ENCODE results near the gene MGMT.

The MGMT gene

DNA sequence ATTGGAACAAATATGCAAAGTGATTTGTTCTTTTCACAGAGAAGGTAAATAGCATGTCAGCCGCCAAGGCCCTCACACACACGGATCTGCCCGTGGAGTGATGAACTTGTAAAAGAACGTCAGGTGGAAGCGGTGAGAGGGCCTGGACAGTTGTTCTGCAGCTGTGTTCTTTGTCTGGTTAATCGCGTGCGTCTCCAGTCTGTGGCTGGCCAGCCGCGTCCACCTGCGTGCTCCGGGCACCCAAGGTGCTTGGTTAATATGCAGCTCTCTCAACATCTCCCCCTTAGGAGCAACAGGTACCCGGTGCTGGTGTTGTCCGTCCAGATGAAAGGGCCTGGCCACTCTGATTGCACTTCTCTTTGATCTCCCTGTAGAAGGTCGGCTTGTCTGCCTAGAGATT, 162.9 kb downstream of the MGMT start:
- no peak for DNase-seq

DNA sequence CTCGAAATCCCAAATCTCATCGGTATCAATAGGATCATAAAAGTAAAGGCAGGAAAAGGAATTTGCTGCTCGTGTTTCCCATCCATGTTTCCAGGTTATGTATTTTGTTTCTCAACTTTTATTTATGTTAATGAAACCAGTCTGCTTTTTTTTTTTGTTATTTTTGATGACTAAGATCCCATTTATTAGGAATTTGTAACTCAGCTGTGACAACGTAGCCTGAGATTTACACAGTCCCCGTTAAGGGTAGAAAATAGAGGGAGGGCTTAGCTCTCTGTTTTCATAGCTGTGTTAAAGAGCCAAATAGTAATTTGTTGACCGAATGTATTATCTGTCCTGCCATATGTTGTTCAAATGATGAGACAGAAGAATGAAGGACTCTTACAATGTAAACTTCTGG, 164.0 kb downstream of the MGMT start:
- no peak for DNase-seq

DNA sequence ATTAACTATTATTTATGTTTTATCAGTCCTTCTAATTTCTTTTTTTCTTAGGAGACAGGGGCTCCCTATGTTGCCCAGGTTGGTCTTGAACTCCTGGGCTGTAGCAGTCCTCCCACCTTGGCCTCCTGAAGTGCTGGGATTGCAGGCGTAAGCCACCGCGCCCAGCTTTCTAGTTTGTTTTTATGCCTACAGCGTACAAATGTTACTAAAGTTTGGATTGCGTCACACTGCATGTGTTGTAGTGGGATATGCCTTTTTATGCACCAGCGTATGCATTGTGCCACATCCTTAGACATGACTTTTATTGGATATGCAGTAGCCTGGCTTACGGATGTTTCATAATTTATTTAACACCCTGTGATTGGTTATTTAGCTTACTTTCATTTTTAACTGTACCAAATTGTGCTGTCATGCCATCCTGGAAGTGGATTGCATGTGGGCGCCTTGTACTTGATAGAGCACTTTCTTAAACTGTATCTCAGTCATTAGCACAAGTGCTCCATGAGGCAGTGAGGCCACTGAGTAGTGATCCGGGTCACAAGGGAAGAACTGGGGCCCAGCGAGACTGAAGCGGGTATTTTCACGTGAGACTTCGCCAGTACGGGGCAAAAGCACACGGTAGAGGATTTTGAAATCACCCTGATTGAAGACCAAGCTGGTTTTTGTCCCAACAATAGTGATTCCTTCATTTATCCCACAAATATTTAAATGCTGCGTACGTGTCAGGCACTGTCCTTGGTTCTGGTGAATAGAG, 165.0 kb downstream of the MGMT start:
- DNase-seq, result no peak

DNA sequence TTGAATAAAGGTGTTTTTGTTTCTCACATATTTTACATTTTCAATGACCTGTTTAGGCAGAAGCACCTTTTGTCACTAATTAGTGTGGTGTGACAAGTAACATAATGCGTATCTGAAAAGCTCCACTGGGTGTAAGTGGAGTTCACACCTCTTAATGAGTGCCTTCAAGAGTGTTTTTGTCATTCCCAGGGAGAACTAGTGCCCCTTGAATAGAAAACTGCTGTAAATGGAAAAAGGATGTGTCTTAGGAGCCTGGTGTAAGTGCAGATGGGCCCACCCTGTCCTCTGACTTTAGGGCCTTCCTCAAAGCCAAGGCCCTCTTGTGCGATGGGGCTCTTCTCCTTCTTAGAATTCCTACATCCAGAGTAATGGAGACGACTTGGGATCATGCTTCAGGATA, 170.0 kb downstream of the MGMT start:
- DNase-seq, result no peak

DNA sequence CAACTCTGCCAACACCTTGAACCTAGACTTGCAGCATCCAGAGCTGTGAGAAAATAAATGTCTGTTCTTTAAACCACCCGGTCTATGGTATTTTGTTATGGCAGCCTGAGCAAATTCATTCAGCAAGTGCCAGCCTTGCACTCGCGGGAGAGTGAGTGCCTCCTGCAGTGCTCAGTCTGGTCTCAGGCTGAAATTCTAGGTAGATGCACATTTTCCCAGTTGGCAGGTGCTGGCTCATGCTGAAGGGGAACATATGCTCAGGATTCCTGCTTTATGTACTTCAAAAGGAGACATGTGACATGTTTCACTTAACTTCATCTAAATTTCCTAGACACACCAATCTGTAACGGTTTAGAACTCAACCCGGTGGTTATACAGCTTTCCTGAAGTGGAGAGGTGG, 170.8 kb downstream of the MGMT start:
- no peak for DNase-seq

DNA sequence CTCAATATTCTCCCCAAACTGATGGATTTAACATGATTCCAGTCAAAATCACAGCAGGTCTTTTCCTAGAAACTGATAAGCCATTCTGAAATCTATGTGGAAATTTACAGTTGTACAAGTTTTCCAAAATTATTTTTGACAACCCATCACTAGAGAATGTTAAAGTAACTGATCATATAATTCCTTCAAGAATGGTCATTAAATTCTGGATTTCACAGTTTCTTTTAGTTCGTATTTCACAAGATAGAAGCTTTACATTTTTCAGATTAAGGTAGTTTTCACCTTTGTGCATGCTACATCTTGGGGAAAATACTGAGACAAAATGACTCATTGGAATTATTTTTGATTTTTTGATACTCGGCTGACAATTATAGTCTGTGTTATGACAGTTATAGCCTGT, 174.3 kb downstream of the MGMT start:
- DNase-seq, result no peak

DNA sequence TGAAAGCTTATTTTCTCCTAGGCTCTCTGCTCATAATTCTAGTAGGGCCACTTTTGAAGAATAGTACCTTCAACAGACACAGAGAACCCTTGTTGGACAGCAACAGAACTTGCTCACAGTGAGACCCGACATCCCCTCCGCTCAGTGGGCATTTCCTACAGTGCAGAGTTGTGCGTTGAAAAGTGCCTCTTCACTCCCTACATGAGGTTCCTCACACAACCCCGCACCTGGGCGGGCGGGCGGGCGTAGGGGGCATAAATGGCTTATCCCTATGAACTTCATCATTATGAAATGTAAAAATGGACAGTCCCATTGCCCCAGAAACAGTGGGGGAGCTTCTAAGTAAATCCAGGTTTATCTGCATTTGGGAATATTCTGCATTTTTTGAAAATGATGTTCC, 174.9 kb downstream of the MGMT start:
- DNase-seq, result no peak

DNA sequence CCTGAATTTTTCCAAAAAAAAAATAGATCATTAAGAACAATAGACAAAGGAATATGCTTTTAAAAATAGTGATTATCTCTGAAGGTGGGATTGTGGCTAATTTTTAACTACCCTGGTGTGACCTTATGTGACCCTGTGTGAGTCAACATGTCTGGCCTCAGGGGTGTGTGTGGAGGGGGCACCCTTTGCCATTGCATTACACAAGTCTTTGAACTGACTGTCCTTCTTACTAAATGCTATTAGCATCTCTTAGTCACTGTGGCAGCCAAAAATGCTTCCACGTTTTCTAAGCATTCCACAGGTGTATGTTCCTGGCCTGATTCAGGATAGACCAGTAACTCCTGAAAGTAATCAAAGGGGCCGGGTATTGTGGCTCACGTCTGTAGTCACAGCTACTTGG, 175.4 kb downstream of the MGMT start:
- no peak for DNase-seq

DNA sequence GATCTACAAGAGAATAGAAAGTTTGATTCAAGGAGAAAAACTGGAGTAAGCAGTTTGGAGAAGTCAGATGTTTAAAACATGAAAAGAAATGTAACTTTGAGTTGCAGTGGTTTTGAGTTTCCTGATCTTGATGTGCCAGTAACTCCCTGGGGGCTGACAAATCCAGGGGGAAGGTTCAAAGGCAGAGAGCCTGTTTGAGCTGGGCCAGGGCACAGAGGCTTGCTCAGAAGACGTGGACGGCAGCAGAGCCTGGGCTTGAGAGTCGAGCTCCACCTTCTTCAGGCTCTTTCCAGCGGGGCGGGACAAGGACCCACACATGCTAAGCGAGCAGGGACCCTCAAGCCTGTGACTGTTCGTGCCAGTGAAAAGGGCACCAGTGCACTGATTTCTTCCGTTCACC, 176.2 kb downstream of the MGMT start:
- DNase-seq, result no peak

DNA sequence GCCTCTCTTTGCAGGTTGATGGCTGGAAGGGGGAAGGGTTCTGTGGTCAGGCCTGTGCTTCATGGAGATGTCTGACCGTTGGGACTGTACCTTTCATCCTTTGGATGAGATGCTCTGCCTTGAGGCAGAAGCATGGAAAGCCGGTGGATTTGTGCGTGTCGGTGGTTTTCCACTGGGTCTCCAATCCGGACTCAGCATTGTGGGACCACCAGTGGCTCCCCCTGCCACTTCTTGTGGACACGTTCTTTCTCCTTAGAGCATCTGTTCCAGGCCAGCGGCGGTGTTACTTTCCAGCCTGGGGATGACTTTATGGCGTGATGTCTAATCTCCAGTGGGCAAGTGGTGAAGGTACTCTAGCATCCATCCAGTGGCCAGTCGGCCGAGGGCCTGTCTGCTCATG, 178.4 kb downstream of the MGMT start:
- DNase-seq, result no peak

DNA sequence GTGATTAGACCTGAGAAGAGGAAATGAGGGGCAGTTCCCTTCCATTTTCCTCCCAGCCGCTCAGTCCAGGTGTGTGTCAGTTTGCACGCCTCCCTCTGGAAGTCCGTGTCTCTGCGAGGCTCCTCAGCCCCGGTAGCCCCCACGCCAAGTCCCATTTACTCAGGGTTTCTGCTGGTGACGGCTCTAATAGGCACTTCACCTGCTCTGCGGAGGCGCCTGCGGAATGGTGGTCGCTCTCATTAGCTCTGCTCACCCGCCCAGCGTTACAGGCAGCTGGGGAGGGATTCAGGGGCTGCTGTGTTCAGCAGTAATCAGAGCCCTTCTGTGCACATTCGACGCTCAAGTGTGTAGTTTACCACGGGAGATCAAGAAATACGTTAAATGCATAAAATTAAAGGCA, 179.9 kb downstream of the MGMT start:
- no peak for DNase-seq

DNA sequence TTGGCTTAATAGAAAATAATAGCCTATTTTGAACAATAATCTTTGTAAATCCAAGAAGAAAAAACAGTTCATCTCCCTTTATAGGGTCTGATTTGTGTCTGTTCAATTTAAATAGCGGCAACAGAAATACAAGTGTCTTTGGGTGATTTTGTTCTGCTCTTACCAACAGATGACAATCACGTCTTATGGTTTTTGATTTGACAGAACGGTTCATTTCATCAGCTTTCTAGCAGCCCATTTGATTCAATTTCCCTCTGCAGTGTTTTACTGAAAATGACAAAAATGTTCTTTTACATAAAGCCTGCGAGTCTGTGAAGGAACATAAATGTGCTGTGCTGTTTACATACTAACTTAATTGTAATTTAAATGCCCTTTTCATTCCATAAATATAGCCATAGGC, 180.5 kb downstream of the MGMT start:
- DNase-seq, result no peak

DNA sequence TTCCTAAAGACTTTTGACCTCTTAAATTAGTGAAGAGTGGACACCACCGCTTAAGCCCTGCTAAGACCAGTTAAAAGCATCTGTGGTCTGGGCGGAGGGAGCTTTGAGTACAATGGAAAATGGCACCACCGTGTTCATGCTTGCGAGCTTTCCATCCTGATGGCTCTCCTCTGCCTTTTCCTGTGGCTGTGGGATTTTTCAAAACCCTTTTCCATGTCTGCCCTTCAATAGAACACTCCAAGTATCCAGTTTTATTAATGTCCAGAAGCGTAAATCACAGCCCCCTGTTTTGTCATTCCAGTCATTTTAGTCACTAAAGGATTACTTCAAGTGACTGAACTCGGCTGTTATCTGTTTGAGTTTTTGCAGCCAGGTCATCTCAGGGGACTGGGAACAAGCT, 181.8 kb downstream of the MGMT start:
- no peak for DNase-seq

DNA sequence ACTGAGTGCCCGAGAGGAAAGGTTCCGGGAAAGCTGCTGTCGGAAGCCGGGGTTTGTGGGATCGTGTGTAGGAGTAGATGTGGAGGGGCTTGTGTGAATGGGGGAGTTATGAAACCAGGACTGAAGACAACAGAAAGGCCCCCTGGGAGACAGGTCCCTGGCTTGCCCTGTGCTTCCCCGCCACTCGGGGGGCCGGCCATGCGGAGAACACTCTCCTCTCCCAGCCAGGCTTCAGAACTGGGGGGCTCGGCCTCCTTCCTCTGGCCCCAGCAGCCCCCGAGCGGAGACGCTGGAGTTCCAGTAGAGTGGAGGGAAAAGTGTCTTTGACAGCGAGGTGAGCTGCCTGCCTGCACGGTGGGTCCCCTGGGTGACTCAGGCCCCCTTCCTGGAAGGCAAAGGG, 185.0 kb downstream of the MGMT start:
- no peak for DNase-seq

DNA sequence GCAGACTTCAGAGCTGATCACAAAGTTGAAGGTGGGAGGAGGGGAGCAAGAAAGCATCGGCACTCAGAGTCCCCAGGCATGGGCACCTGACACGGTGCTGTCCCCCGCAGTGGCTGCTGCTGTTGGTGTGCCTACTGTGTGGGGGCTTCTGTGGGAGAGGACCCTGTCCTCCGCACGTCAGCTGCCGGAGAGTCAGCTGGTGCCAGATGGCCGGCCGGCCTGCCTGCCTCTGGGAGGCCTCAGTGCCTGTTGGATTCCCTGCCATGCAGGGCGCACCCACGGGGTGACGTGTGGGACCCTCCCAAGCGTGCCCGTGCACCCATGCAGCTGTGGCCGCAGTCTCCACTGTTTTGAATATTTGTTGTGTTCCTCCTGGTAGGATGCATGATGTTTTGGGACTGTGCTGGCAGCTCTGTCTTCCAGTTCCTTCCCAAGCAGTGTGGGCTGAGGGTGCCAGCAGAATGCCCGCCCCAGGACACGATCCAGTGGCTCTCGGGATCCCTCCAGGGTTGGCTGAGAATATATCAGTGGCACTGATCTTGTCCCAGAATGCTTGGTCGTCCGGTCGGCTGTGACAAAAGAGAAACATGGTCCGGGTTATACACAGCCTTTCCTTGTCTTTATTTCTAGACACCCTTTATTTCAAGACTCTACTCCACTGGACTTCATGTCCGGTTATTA, 185.6 kb downstream of the MGMT start:
- no peak for DNase-seq

DNA sequence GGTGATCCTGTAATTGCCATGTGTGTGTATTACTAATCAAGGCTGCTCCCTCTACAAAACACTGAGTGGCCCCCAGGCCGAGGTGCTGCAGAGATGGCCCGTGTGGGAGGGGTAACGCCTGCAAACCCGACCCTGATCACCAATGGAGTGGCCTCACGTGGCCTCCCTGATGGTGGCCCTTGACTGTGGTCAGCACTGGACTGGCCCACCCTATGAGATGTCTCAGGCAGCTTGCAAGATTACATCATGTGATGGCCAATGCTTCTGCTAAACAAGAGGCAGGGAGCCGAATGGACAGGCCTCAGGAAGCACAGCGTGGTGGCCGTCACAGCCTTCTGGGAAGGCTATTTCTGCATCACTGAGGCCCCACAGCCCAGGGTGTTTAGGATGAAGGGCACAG, 186.4 kb downstream of the MGMT start:
- DNase-seq, result no peak

DNA sequence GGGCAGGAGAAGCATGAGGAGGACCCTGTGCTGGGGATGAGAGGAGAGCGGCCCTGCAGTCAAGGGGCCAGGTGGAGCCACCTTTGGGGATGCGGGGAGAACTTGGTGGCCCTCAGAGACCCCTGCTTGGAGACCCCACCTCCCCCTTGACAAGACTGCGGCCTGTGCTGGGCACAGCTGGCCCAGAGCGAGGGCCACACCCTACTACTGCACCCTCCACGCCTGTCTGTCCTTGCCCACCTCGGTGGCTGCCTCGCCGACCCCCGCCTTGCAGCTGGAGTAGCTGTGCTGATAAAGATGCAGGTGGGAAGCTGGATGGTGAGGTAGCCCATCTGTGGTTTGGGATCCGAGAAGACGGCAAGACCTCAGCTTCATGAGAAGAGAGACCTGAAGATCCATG, 186.8 kb downstream of the MGMT start:
- DNase-seq, result no peak

DNA sequence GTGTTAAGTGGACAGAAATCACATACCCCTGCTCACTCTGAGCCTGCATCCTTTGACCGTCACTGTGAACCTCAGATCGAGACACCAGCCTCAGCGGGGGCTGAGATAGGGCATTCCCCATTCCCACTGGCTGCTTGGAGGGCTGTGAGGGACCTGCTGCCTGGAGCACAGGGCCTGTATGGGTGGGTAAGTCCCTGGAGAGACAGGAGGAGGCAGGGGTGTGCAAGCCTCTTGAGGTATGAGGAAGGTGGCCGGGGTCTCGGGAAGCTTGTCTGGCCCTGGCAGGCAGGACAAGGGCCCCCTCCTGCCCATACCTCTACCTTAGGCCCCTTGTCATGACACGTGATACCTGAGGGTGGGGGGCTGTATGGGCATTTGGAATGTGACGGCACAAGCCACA, 187.4 kb downstream of the MGMT start:
- DNase-seq, result no peak

DNA sequence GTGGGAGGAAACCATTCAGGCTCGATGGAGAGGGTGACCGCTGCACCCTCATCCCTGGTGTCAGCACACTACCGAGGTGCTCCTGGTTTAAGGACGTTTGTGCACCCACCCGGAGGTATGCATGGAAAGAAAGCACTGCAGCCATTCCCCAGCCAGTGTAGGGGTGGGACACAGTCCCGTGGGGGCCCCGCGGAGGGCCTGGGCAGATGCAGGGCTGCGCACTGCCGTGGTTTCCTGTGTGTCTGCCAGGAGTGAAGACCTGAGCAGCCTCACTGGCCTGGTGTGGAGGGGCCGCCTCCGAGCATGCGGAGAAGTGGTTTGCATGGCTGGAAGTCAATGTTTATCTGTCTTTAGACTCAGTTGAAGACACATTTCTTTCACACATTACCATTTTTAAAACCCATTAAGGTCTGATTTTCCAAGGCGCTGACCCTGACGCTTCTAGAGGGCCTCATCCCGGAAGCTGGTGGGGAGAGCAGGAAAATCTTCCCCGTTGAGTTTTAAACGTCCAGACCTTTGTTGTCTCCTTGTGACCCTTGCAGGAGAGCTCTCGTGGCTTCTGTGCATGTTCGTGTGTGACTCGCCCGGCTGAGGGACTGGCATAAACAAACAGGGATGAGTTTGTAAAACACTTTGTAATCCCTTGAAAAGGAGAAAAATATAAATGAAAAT, 188.1 kb downstream of the MGMT start:
- DNase-seq, result no peak

DNA sequence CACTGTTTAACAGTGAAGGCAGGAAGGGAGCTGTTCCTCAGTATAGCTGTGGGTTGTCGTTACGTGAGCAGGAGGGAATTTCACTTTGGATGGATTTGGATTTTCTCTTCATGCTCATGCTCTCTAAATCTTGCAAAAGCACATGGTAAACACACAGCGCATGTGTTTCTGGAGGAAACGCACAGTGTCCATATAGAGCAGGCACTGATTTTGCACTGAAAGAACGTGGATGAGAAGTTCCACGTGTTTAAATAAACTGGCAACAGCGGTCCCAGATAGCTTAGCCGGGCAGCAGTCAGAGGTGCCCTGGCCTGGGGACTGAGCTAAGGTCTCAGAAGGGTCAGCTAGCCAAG, 188.6 kb downstream of the MGMT start:
- no peak for DNase-seq

DNA sequence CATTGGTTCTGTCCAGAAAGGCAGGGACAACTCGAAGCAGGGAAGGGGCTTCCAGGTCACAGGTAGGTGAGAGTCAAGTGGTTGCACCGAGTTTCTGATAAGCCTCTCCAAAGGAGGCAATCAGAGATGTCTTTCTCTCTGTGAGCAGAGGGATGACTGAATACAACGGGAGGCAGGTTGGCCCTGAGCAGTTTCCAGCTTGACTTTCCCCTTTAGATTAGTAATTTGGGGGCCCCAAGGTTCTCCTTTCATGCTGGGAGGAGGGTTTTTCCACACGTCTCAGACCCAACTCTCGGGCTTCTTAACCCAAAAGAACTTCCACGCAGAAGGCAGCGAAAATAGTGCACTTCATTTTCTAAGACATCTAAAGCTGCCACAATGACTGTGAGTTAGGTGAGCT, 189.6 kb downstream of the MGMT start:
- DNase-seq, result no peak

DNA sequence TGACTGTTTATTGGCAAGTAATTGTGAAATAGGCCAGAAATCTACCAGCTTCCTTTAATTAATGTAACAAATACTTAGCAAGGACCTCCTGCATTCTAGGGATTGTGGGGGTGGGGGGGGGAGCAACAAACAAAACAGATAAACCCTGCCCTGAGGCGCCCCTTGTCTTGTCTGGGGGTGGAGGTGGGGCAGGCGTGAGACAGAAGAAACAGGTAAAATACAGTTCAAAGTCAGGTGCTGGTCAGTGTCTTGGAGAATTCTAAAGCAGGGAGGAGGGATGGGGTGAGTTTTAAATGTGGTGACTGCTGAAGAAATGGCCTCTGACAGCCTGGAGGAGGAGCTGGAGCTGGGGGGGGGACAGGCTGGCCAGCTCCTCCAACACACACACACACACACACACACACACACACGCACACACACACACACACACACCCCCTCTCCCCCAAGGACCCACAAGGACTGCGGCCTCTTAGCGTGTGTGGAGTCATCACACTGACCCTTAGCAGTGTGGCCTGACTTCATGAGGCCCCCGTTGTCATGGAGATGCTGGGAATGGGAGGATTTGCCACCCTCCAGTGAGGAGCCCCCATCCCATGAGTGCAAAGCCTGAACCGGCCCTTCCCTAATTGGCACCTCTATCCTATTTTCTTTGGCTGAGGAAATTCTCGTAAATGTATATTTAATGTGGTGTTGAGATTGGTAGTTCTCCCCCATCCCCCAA, 190.4 kb downstream of the MGMT start:
- DNase-seq, result no peak

DNA sequence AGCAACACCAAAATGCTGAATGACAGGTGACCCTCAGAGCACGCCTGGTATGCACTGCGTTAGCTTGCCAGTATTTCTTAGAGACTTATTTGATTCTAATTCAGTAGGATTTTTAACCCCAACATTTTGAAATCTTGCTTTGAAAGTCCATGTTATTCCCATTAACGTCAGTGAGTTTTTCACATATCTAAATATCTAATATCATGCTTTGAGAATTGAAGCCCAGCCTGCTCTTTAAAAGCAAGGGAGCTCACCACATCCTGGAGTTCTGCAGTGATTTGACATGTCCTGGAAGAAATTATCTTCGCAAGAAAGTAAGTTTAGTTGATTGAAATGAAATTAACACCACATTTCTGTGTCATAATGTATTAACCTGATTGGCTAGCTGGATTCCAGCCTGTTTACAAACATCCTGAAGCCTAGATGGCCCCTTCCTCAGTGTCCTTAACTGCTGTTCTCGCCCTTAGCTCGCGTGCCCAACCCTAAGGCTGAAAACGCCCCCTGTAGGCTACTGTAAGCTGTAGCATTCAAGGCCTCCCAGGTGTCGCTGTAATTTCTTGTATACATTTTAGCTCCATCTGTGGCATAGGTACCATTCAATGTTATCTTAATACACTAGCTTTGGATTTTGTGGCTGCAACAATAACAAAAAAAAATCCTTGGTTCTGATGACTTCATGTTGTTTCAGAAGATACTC, 191.5 kb downstream of the MGMT start:
- DNase-seq, result peak; percentile 5
